AG04450 (cell line): ENCODE results near the gene GRIA1. TPM values are rescaled to one million over a fixed set of nuclear protein-coding genes. Genes with fewer than 3 reads are reported as not detected.

Experiments
- CTCF ChIA-PET: fragments of 300-600, 350-600 bp; formaldehyde crosslinking; extraction: SDS; loops from one replicate; lab custom pipeline; 2022; ENCODE audit warnings: antibody characterized with exemption, inconsistent platforms; lab: Charles Lee
- POLR2A ChIA-PET: fragments of 350-600 bp; formaldehyde crosslinking; extraction: SDS; loops from one replicate; lab custom pipeline; 2021; ENCODE audit warnings: antibody characterized with exemption, inconsistent platforms; lab: Yijun Ruan, JAX
- DNase-seq: peaks from one replicate; pipeline ENCODE4 v3.0.0-alpha.2; 2011; ENCODE audit warnings: low read depth, low spot score
- H3K27ac ChIP-seq: one replicate; pipeline ENCODE4 v1.5.1; 2012; ENCODE audit warnings: low read depth, low read length, control low read depth
- H3K27me3 ChIP-seq: one replicate; pipeline ENCODE4 v1.6.0; 2012; ENCODE audit warnings: low read length; ENCODE audit not compliant: control insufficient read depth, insufficient read depth
- H3K4me3 ChIP-seq: 2 replicates; pipeline ENCODE4 v1.5.1; 2011; ENCODE audit warnings: mild to moderate bottlenecking, low read depth, low read length, control low read depth
- H3K9me3 ChIP-seq: 2 replicates; pipeline ENCODE4 v1.5.1; 2012; ENCODE audit warnings: low read length; ENCODE audit not compliant: control insufficient read depth, insufficient read depth
- CTCF ChIP-seq: IDR thresholded peaks from 2 replicates; pipeline ENCODE4 v1.5.1; 2011; ENCODE audit warnings: low read depth, low read length, control low read depth, inconsistent platforms
- polyA plus RNA-seq: library from polyadenylated mRNA; depleted of rRNA; stranded (reverse); fragments of >200 nt; gene quantifications from 2 replicates; pipeline ENCODE4 v1.2.3, GENCODE V29; 2011

Gene GRIA1
- polyA plus RNA-seq, 1 experiment: 0.42 TPM

- Histone ChIP-seq H3K27me3 (peaks cover 4% of the 10 kb centered on the region), H3K4me3 (no peak overlapping the region), H3K27ac (no peak overlapping the region), H3K9me3 (no peaks in the 10 kb centered on the region)
- no peak for TF ChIP-seq CTCF
- DNase-seq: no peak
- ChIA-PET CTCF (no interaction called here), POLR2A (no interaction called here)
Measured at GRCh38 chr5:153584960-153585359, 94.5 kb downstream of the GRIA1 start.

GRCh38 chr5:153585622-153586277 lies 95.3 kb downstream of the GRIA1 start:
- no peaks in the 10 kb centered on the region for H3K9me3 ChIP-seq
- no peak for DNase-seq
- peaks cover 2% of the 10 kb centered on the region for H3K27me3 ChIP-seq
- ChIA-PET CTCF (no interaction called here), POLR2A (no interaction called here)
- no peak overlapping the region for H3K27ac ChIP-seq
- TF ChIP-seq CTCF: no peak
- H3K4me3 ChIP-seq: no peak overlapping the region

- H3K4me3 ChIP-seq: no peak overlapping the region
- no peak for DNase-seq
- ChIA-PET CTCF (no interaction called here), POLR2A (no interaction called here)
- no peaks in the 10 kb centered on the region for H3K9me3 ChIP-seq
- no peak overlapping the region for H3K27ac ChIP-seq
- TF ChIP-seq CTCF: no peak
- peaks cover 2% of the 10 kb centered on the region for H3K27me3 ChIP-seq
Measured at GRCh38 chr5:153592081-153592480, 101.6 kb downstream of the GRIA1 start.

- H3K4me3 ChIP-seq: no peak overlapping the region
- H3K27ac ChIP-seq: no peak overlapping the region
- POLR2A ChIA-PET: no interaction called here
- CTCF ChIA-PET: no interaction called here
- no peak for TF ChIP-seq CTCF
- DNase-seq: no peak
- H3K9me3 ChIP-seq: no peaks in the 10 kb centered on the region
- no peaks in the 10 kb centered on the region for H3K27me3 ChIP-seq
Measured at GRCh38 chr5:153594785-153595184, 104.3 kb downstream of the GRIA1 start.

- no peak for DNase-seq
- no peaks in the 10 kb centered on the region for H3K9me3 ChIP-seq
- CTCF ChIA-PET: no interaction called here
- TF ChIP-seq CTCF: no peak
- H3K27me3 ChIP-seq: no peaks in the 10 kb centered on the region
- POLR2A ChIA-PET: no interaction called here
- H3K4me3 ChIP-seq: no peak overlapping the region
- H3K27ac ChIP-seq: no peak overlapping the region
Measured at GRCh38 chr5:153598099-153598498, 107.6 kb downstream of the GRIA1 start.
